K562 (cell line): ENCODE measurements around the gene OPA1. TPM values are rescaled to one million over a fixed set of nuclear protein-coding genes. Genes with fewer than 3 reads are reported as not detected.

Source experiments
- HCFC1 ChIP-seq: IDR thresholded peaks from 2 replicates; pipeline ENCODE4 v1.6.1; 2012; ENCODE audit warnings: low read depth, low read length, improper control_type of control experiment
- MEIS2 ChIP-seq: fragments of 450-650 bp; IDR thresholded peaks from 2 replicates; pipeline ENCODE4 v1.6.1; 2014; ENCODE audit warnings: mild to moderate bottlenecking; ENCODE audit not compliant: partially characterized antibody
- PKNOX1 ChIP-seq: fragments of 450-650 bp; IDR thresholded peaks from 2 replicates; pipeline ENCODE4 v1.6.1; 2016
- UBTF ChIP-seq, 2 experiments: IDR thresholded peaks; 2 replicates each; pipeline ENCODE4 v1.6.1; 2012; ENCODE audit warnings: improper control_type of control experiment in 2 of 2, low read depth in 2 of 2, low read length in 2 of 2, borderline replicate concordance in 1 of 2
- ZBTB40 ChIP-seq, 2 experiments: fragments of 450-650 bp in 1 of 2; sonication (generic) in 1 of 2; formaldehyde crosslinking in 1 of 2; IDR thresholded peaks; 2 replicates each; pipeline versions ENCODE4 v1.7.1 to v1.9.0; 2016 to 2022; ENCODE audit warnings: inconsistent platforms in 1 of 2, mild to moderate bottlenecking in 1 of 2, missing genetic modification reagents in 1 of 2
- ZFP30 ChIP-seq: fragments of 250-450 bp; sonication (Bioruptor Pico); IDR thresholded peaks from 2 replicates; pipeline ENCODE4 v1.8.0; 2022; ENCODE audit warnings: moderate library complexity, mild to moderate bottlenecking, inconsistent platforms, borderline replicate concordance
- polyA plus RNA-seq, 8 experiments: library from polyadenylated mRNA; depleted of rRNA in 4 of 8; stranded (reverse) in 5 of 8; unstranded in 3 of 8; fragments of >200 nt; fragmentation: Nextera tagmentation in 2 of 8; fragmentation: Illumina TruSeq in 1 of 8; extraction: Ambion mirVana in 2 of 8; extraction: Trizol in 1 of 8; gene quantifications; 2 replicates each; pipeline versions ENCODE4 v1.2.1 to v1.2.3, GENCODE V29; 2011 to 2014; ENCODE audit warnings: inconsistent platforms in 1 of 8, missing spikeins in 1 of 8
- total RNA-seq, 7 experiments: library from RNA; depleted of rRNA in 6 of 7; stranded (reverse); fragments of >200 nt in 6 of 7; fragmentation: Illumina TruSeq in 2 of 7; extraction: Trizol in 2 of 7; gene quantifications; 2 replicates each; pipeline versions ENCODE4 v1.2.1 to v1.2.3, GENCODE V29; 2011 to 2021; ENCODE audit warnings: low replicate concordance in 1 of 7

OPA1 gene
- total and polyA plus RNA-seq, 9 of the 15 experiments (the other 6 are each of a cell fraction or from before 2014, with no cell fraction given): 19.7 to 127 (median 94.7) TPM

GRCh38 chr3:193648542-193649076 is 55.6 kb downstream of the OPA1 start (continued):
- no peak for TF ChIP-seq ZFP30 (CRISPR knock-in tag)
- no peak for TF ChIP-seq HCFC1
- TF ChIP-seq UBTF (IDR thresholded peaks at IDR 0.05; ENCODE audit: borderline replicate concordance in 1 of 2, low read depth in 2 of 2, low read length in 2 of 2): no peak
- TF ChIP-seq ZBTB40 (IDR thresholded peaks at IDR 0.05): no peak
- TF ChIP-seq ZBTB40 (CRISPR knock-in tag; IDR thresholded peaks at IDR 0.05): no peak
- peak; percentile 73 for TF ChIP-seq MEIS2
- TF ChIP-seq PKNOX1: peak; percentile 71
